Measurements from ENCODE around the gene MBOAT7.
A peak's percentile ranks its signal among the peaks of the same experiment; 100 is the strongest.

The MBOAT7 gene

DNA sequence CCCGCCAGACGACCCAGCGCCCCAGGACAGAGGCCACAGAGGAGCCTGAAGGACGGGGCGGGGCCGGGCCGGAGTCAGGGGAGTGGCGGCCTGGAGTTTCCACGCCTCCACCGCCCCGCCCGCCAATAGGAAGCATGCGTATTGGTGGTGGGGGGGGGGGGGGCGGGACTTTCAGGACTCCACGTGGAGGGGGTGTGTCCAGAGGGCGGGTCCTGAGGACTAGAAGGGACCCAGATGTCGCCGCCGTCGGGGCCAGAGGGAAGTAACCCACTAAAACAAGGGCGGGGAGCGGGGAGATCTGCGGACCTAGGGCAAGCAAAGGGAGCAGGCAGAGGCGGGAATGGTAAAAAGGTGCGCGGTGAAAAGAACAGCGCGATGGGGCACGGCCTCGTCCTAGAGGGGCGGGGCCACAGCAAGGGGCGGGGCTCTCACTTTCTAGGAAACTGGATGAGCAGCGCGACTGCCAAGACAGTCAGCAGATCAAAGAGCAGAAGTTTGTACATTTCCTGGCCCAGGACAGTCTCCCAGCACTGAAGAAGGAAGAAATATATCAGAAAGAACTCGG is 27.1 kb downstream of the MBOAT7 start:
- DNase-seq (ENCODE audit: low read depth), result no peak

DNA sequence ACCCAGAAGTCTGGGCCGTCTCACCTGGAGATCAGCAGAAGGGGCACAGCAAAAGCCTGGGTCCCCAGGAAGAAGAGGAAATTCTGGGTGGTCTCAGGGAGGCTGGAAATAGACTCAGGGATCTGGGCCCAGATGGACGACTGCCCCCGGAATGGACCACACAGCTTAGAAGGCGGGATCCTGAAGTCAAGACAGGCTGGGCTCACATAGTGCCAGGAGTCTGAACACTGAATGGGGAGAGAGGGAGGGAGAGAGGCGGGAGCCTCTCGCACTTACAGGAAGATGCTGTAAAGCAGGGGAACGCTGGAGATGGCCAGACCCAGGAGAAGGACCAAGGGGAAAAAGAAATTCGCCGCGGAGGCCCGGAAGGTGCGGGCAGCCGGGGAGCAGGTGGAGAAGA is 28.5 kb downstream of the MBOAT7 start:
- DNase-seq (ENCODE audit: low read depth), result no peak

- no peak for DNase-seq (ENCODE audit: low read depth)
These were observed 29.1 kb downstream of the MBOAT7 start for GRCh38 chr19:54160182-54160811.

DNA sequence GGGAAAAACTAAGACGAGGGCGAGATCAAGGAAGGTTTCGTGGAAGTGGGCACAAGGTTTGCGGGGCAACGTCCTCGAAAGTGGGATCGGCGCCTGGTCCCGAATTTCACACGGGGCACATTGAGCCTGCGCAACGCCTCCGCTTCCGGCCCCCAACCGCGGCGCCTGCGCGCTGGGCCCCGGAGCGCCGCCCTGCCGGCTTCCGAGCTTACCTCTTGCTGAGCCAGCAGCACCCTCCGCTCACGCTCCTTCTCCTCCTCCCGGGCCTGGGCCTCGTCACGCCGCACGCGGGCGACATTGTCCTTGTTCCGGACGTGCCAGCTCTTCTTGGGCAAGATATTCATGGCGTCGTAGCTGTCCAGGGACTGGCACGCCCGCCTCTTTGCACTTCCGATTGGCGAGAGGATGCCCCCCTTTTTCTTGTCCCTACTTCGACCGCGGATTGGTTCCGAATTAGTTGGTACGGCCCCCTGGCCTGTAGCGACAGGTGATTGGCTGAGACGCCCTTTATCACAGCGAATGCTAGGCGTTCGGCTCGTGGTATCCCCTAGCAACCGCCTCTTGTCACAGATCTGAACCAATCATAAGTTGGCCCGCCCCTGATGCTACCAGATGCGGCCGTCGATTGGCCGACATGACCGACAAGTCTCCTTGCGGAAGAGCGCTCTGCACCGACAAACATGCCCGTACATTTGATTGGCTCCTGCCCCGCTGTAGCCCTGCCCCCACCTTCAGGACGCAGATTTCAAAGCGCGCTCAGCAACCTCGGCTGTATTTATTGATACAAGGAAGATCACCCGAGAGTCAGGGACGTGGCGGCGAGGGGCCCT is 29.8 kb downstream of the MBOAT7 start, which contains the start of gene LENG1:
TSS of gene LENG1 (minus strand) at position 370 of the 830 bp plus-strand sequence. CDS start at position 344, 26 bp downstream.
- peak; percentile 99 for DNase-seq (ENCODE audit: low read depth)

DNA sequence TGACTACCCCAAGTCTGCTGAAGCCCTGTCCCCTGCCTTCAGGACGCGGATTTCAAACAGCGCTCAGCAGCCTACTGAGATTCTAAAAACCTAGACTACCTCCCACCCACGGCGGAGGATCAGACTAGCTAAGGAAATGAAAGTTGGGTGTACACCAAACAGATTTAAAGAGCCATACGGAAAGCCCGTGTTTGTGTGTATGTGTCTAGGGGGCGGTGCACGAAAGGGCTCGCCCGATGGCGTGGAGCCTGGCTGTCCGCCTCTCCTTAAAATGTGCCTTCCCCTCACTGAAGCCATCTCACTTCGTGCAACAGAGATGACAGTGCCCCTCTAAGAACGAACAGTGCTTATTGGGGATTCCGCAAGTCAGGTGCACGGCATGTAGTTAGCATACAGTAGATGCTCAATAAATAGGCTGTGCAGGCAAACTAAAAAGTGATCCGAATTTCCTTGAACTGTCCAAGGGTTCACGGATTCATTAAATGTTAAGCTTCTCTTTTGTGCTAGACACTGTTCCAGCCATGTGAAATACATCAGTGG is 30.5 kb downstream of the MBOAT7 start:
- DNase-seq (ENCODE audit: low read depth), result no peak

GRCh38 chr19:54156953-54157352 is 32.4 kb downstream of the MBOAT7 start:
- DNase-seq (ENCODE audit: low read depth), result no peak

- DNase-seq (ENCODE audit: low read depth), result no peak
These were observed 32.9 kb downstream of the MBOAT7 start for GRCh38 chr19:54156490-54156889.

- no peak for DNase-seq (ENCODE audit: low read depth)
These were observed 33.7 kb downstream of the MBOAT7 start for GRCh38 chr19:54155694-54156093.

GRCh38 chr19:54154603-54155345 is 34.6 kb downstream of the MBOAT7 start:
- DNase-seq (ENCODE audit: low read depth), result peak; percentile 72

- DNase-seq (ENCODE audit: low read depth), result no peak
These were observed 35.6 kb downstream of the MBOAT7 start for GRCh38 chr19:54153731-54154326.

GRCh38 chr19:54152878-54153524 is 36.4 kb downstream of the MBOAT7 start:
- DNase-seq (ENCODE audit: low read depth), result no peak

DNA sequence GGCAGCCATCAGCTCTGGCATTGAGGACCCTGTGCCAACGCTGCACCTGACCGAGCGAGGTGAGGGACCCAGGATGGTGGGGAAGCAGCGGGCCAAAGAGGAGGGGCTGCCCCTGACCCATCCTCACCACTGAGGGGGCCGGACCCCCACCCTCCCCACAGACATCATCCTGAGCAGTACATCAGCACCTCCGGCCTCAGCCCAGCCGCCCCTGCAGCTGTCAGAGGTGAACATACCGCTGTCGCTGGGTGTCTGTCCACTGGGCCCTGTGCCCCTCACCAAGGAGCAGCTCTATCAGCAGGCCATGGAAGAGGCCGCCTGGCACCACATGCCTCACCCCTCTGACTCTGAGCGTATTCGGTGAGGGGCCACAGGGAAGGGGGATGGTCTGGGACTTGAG is 37.1 kb downstream of the MBOAT7 start:
- DNase-seq (ENCODE audit: low read depth), result no peak

DNA sequence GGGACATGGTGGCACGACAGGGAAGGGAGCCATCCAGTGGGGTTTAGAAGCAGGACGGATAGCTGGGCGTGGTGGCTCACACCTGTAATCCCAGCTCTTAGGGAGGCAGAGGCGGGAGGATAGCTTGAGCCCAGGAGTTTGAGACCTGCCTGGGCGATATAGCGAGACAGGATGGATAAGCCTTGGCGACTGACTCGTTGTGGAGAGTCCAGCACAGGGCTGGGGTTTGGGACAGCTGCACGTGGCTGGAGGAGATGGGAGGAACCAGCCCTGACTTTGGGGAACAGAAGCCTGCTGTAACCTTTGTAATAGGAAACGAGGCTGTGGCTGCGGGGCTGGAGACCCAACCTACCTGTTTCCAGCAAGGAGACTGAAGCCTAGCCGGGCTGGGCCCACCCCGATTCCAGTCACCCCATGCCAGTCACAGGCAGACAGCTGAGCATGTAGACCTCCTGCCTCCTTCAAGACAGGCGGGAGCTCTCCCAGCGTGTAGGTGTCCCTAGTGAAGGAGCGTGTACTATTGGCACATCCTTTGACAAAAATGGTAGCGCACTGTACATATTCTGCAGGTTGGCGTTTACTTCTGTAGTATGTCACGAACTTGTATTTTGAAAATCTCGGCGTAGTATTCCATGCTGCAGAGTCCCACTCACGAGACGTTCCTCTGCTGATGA is 37.9 kb downstream of the MBOAT7 start:
- no peak for DNase-seq (ENCODE audit: low read depth)

DNA sequence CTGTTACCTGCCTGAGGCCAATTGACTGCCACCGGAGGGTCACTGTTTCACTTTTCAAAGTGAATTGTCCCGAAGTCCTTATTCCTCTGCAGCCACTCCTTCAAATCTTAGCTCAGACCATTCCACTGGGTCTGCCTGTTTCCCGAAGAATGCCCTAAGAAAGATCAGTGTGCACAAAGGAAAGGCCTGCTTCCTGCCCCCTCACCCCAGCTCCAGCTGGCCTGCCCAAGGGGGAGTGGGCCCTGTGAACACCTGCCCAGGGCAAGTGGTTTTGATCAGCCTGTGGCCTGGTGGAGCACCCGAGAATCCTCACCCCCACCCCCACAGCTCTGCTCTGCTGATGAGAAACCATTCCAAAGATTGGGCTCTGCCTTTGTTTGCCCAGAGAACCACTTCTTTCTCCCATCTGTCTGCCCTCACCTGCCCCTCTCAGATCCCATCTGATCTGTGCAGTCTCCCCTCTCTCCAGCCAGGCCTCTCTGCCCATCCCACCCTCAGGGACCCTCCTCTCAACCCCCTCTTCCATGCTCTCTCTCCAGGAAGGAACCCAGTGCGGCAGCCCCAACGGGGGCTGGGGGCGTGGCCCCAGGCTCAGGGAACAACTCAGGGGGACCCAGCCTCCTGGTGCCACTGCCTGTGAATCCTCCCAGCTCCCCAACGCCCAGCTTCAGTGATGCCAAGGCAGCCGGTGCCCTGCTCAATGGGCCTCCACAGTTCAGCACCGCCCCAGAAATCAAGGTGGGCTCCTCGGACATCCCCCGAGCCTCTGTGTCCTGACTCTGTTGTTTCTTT is 40.2 kb downstream of the MBOAT7 start:
- DNase-seq (ENCODE audit: low read depth), result no peak

DNA sequence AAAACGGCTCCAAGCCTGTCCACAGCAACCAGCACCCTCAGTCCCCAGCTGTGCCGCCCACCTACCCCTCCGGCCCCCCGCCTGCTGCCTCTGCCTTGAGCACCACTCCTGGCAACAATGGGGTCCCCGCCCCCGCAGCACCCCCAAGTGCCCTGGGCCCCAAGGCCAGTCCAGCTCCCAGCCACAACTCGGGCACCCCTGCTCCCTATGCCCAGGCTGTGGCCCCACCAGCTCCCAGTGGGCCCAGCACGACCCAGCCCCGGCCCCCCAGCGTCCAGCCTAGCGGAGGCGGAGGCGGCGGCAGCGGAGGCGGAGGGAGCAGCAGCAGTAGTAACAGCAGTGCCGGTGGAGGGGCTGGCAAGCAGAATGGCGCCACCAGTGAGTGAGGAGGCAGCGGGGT is 41.2 kb downstream of the MBOAT7 start:
- no peak for DNase-seq (ENCODE audit: low read depth)

- DNase-seq (ENCODE audit: low read depth), result no peak
These were observed 41.7 kb downstream of the MBOAT7 start for GRCh38 chr19:54147676-54148075.

- DNase-seq (ENCODE audit: low read depth), result no peak
These were observed 43.7 kb downstream of the MBOAT7 start for GRCh38 chr19:54145541-54146158.

DNA sequence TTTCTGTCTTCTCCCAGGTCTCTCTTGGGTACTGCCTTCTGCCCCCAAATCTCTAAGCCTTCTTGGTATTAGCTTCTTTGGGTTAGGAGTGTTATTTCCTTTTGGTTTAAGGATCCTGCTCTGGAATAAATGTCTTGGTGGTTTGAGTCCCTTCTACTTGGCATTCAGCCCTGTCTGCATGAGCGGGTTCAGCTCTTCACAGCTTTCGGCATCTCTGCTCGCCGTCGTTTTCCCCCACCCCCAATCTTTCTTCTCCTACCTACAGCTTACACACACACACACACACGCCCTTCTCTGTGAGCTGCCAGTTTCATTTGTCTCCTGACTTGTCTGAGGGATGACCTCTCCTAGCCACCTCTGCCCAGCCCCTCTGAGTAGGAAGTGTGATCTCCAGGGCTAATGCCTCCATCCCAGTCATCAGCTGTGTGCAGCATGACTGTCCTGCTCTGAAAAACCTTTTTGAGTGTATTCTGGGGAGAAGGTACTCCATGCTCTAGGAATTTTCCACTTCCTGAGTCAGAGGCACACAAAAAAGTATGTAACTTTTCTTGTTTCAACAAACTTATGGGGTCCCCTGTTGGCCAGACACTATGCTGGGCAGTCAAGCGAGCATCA is 47.1 kb downstream of the MBOAT7 start:
- DNase-seq (ENCODE audit: low read depth), result no peak

- DNase-seq (ENCODE audit: low read depth), result peak; percentile 55
These were observed 48.0 kb downstream of the MBOAT7 start for GRCh38 chr19:54141356-54141755.

Measured in GM04503 (cell line).